B cell (primary cell): ENCODE measurements around the gene ACBD3. TPM values are rescaled to one million over a fixed set of nuclear protein-coding genes. Genes with fewer than 3 reads are reported as not detected.

Experiments
- ATAC-seq: fragments of 200-7000 bp; cut with Tn5 transposase; one replicate; pipeline ENCODE4 v1.10.0; 2021; ENCODE audit warnings: low read depth, mild to moderate bottlenecking, moderate number of reproducible peaks, moderate library complexity
- CTCF ChIA-PET: fragments of 350-600 bp; sonication (Branson Sonifier 250); formaldehyde crosslinking; loops from one replicate; lab custom pipeline; 2021; ENCODE audit warnings: antibody characterized with exemption, inconsistent platforms; lab: Charles Lee
- POLR2A ChIA-PET: fragments of 350-600 bp; sonication (Branson Sonifier 250); formaldehyde crosslinking; loops from one replicate; lab custom pipeline; 2021; ENCODE audit warnings: antibody characterized with exemption; lab: Charles Lee
- DNase-seq: peaks from one replicate; pipeline ENCODE4 v3.0.0; 2013
- H2AFZ ChIP-seq: 2 replicates; pipeline ENCODE4 v1.6.1; 2012; ENCODE audit warnings: mild to moderate bottlenecking, low read depth, low read length; ENCODE audit not compliant: insufficient read depth, poor library complexity, severe bottlenecking
- H3K27ac ChIP-seq, 2 donors: 1 replicate in 1 of 2; 2 replicates in 1 of 2; pipeline ENCODE4 v1.5.1; 2012 to 2013; ENCODE audit warnings: low read length in 2 of 2, mild to moderate bottlenecking in 2 of 2, moderate library complexity in 1 of 2
- H3K27me3 ChIP-seq, 4 experiments: fragments of 200-600 bp in 1 of 4; sonication (generic) in 1 of 4; replicated peaks in 1 of 4; 1 replicate in 2 of 4; 2 replicates in 2 of 4; pipeline versions ENCODE4 v1.6.1 to v1.7.0; 2013 to 2016; ENCODE audit warnings: low read length in 3 of 4, mild to moderate bottlenecking in 2 of 4, mixed read lengths in 1 of 4, moderate library complexity in 1 of 4; ENCODE audit not compliant: insufficient read depth in 4 of 4, control insufficient read depth in 3 of 4; ENCODE audit errors: control extremely low read depth in 1 of 4
- H3K36me3 ChIP-seq, 2 experiments: replicated peaks in 1 of 2; 1 replicate in 1 of 2; 2 replicates in 1 of 2; pipeline versions ENCODE4 v1.6.1 to v1.7.1; 2013; ENCODE audit warnings: low read length in 1 of 2; ENCODE audit not compliant: insufficient read depth in 2 of 2, control insufficient read depth in 1 of 2; ENCODE audit errors: control extremely low read depth in 1 of 2, extremely low read depth in 1 of 2
- H3K4me1 ChIP-seq, 2 donors: fragments of 200-600 bp in 1 of 2; sonication (generic) in 1 of 2; 1 replicate in 1 of 2; 2 replicates in 1 of 2; pipeline versions ENCODE4 v1.5.1 to v1.6.1; 2013 to 2017; ENCODE audit warnings: low read length in 2 of 2; ENCODE audit not compliant: control insufficient read depth in 2 of 2, insufficient read depth in 2 of 2
- H3K4me2 ChIP-seq: replicated peaks from 2 replicates; pipeline ENCODE3; 2012; ENCODE audit warnings: mild to moderate bottlenecking, low read depth, low read length; ENCODE audit not compliant: poor library complexity, severe bottlenecking
- H3K4me3 ChIP-seq, 5 experiments: fragments of 200-600 bp in 1 of 5; sonication (generic) in 1 of 5; 1 replicate in 3 of 5; 2 replicates in 2 of 5; pipeline versions ENCODE4 v1.5.1 to v1.7.0; 2011 to 2016; ENCODE audit warnings: low read length in 4 of 5, mild to moderate bottlenecking in 4 of 5, low read depth in 2 of 5, control low read depth in 1 of 5, moderate library complexity in 1 of 5; ENCODE audit not compliant: insufficient read depth in 1 of 5; ENCODE audit errors: control extremely low read depth in 1 of 5, extremely low read depth in 1 of 5
- H3K79me2 ChIP-seq: fragments of 200-600 bp; sonication (generic); one replicate; pipeline ENCODE4 v1.6.0; 2016; ENCODE audit warnings: low read length; ENCODE audit not compliant: control insufficient read depth, insufficient read depth
- H3K9ac ChIP-seq: fragments of 200-600 bp; sonication (generic); 2 replicates; pipeline ENCODE4 v1.6.1; 2017; ENCODE audit warnings: mild to moderate bottlenecking, low read length, moderate library complexity
- H3K9me3 ChIP-seq, 3 donors: one replicate each; pipeline versions ENCODE4 v1.6.1 to v1.7.1; 2013; ENCODE audit warnings: low read length in 2 of 3; ENCODE audit not compliant: control insufficient read depth in 2 of 3, insufficient read depth in 1 of 3; ENCODE audit errors: control extremely low read depth in 1 of 3
- H4K20me1 ChIP-seq: 2 replicates; pipeline ENCODE4 v1.6.0; 2012; ENCODE audit warnings: mild to moderate bottlenecking, low read length; ENCODE audit not compliant: insufficient read depth, control insufficient read depth, poor library complexity, severe bottlenecking
- H3K27ac Mint-ChIP-seq: one replicate; pipeline ENCODE4 v1.8.0; 2021; ENCODE audit warnings: mixed read lengths
- H3K27me3 Mint-ChIP-seq: one replicate; pipeline ENCODE4 v1.8.0; 2021; ENCODE audit warnings: mixed read lengths
- H3K4me1 Mint-ChIP-seq: one replicate; pipeline ENCODE4 v1.8.0; 2021; ENCODE audit warnings: mixed read lengths
- H3K4me3 Mint-ChIP-seq: one replicate; pipeline ENCODE4 v1.8.0; 2021; ENCODE audit warnings: mixed read lengths
- H3K9me3 Mint-ChIP-seq: one replicate; pipeline ENCODE4 v1.8.0; 2022; ENCODE audit warnings: mixed read lengths; ENCODE audit not compliant: insufficient read depth
- EZH2 ChIP-seq: IDR thresholded peaks from 2 replicates; pipeline ENCODE4 v1.6.1; 2012; ENCODE audit warnings: borderline replicate concordance, low read depth, mild to moderate bottlenecking, moderate library complexity, low read length; ENCODE audit not compliant: insufficient read depth, poor library complexity, severe bottlenecking
- WGBS: methylation state at CpG from one replicate; pipeline ENCODE4 v1.1.5; 2013; ENCODE audit warnings: missing lambda C conversion rate; ENCODE audit not compliant: insufficient coverage; 5-methylcytosine and 5-hydroxymethylcytosine counted together
- intact Hi-C: fragments of 100-400 bp; cut with micrococcal nuclease; formaldehyde crosslinking; loops from one replicate; pipeline ENCODE4 v1.10.0; 2022
- polyA plus RNA-seq: library from polyadenylated mRNA; depleted of rRNA; stranded (reverse); fragments of >200 nt; gene quantifications from 2 replicates; pipeline ENCODE4 v1.2.3, GENCODE V29; 2012
- total RNA-seq, 2 donors: library from RNA; stranded (reverse); fragments of 120-200 nt in 1 of 2; gene quantifications; 1 replicate in 1 of 2; 2 replicates in 1 of 2; pipeline versions ENCODE4 v1.2.3 to v1.2.4, GENCODE V29; 2013 to 2022
- TF ChIP-seq, protein P1 (sequence below): fragments of 200-600 bp; IDR thresholded peaks from one replicate; pipeline ENCODE4 v1.8.0; 2022; ENCODE audit warnings: antibody characterized with exemption, mild to moderate bottlenecking

Gene ACBD3
- total and polyA plus RNA-seq, 2 donors (not counting 1 experiment from before 2014, with no cell fraction given), result 16.2 to 60.6 TPM

DNA sequence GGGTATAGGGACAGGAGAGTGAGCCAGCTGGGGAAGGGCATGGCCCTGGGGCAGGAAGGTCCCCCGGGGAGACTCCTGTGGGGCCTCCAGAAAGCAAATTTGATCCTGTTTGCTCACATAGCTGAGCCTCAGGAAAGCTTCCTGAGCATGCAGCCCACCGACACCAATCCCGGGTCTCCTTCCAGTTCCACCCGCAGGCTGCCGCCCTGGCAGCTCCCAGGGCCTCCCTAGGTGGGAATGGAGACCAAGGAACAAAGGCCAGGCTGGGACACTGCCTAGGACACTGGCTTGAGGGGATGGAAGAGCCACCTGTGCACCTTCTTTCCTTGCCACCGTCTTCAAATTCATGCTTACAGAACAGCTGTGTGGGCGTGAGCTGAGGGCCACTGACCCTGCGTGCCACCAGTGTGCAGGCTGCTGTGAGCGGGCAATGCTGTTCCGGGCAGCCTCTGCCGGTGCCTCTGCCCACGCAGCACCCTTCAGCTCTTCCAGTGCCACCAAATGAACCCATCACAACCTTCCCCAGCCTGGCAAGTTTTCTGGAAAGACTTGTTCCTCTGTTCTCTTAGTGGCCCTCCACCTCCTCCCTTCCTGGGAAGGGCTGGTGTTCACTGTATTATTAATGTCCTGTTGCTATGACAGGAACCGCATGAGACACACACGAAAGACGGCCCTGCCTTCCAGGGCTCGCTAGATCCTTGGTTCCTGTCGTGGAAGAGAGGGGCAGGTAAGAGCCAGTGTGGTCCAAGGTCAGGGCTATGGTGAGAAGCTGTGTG, 53.6 kb downstream of the ACBD3 start:
- peak overlapping the region; percentile 69 for H3K4me2 ChIP-seq
- intact Hi-C loops, result no loop called here
- 47% methylated on average over 14 of the region's 17 CpGs for WGBS
- DNase-seq, result peak; percentile 39
- no peaks in the 10 kb centered on the region for H3K27me3 Mint-ChIP-seq
- peak overlapping the region; percentile 67 for H2AFZ ChIP-seq
- H3K36me3 ChIP-seq, result peaks cover 0 to 3% of the 10 kb centered on the region in 2 experiments
- peaks cover 0 to 34% (median 6%) of the 10 kb centered on the region in 3 donors for H3K9me3 ChIP-seq
- no peak for TF ChIP-seq EZH2
- TF ChIP-seq, protein P1, sequence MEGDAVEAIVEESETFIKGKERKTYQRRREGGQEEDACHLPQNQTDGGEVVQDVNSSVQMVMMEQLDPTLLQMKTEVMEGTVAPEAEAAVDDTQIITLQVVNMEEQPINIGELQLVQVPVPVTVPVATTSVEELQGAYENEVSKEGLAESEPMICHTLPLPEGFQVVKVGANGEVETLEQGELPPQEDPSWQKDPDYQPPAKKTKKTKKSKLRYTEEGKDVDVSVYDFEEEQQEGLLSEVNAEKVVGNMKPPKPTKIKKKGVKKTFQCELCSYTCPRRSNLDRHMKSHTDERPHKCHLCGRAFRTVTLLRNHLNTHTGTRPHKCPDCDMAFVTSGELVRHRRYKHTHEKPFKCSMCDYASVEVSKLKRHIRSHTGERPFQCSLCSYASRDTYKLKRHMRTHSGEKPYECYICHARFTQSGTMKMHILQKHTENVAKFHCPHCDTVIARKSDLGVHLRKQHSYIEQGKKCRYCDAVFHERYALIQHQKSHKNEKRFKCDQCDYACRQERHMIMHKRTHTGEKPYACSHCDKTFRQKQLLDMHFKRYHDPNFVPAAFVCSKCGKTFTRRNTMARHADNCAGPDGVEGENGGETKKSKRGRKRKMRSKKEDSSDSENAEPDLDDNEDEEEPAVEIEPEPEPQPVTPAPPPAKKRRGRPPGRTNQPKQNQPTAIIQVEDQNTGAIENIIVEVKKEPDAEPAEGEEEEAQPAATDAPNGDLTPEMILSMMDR, result no peak
- no peaks in the 10 kb centered on the region for H3K9me3 Mint-ChIP-seq
- POLR2A ChIA-PET, result interaction anchor here (0.6 to 3.0 kb wide), 11 partner anchors 10 to 176 kb away, joined by 3 to 13 read pairs (median 6); partner anchors contain the start of genes H3-3A and LIN9
- CTCF ChIA-PET, result interaction anchor here (0.6 to 3.1 kb wide), 9 partner anchors 8 to 200 kb away, joined by 3 to 15 read pairs (median 6); no protein-coding TSS in a partner anchor
- peak overlapping the region; percentile 99 for H3K27ac Mint-ChIP-seq
- peak overlapping the region in 1 of 5 experiments; percentile 28 for H3K4me3 ChIP-seq
- peak overlapping the region; percentile 76 for H3K4me3 Mint-ChIP-seq
- H3K4me1 Mint-ChIP-seq, result peaks cover 69% of the 10 kb centered on the region
- no peaks in the 10 kb centered on the region for H3K27me3 ChIP-seq
- peak overlapping the region; percentile 46 for H3K9ac ChIP-seq
- H4K20me1 ChIP-seq, result no peaks in the 10 kb centered on the region
- H3K27ac ChIP-seq, result peak overlapping the region; percentile 57 to 78
- H3K4me1 ChIP-seq, result peaks cover 67 to 76% of the 10 kb centered on the region in 2 donors
- peak; percentile 63 for ATAC-seq
- H3K79me2 ChIP-seq, result peaks cover 3% of the 10 kb centered on the region
